ENCODE results near the gene LCE3D.
"Not testable (repeated sequence)": the region's sequence is repeated elsewhere in the genome, so short reads cannot be mapped to it uniquely, and the experiment has no call there.

LCE3D gene, protein sequence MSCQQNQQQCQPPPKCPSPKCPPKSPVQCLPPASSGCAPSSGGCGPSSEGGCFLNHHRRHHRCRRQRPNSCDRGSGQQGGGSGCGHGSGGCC

GRCh38 chr1:152580433-152580832 is at the start of gene LCE3D:
LCE3D (minus strand) TSS chr1:152580516; CDS start chr1:152579936, 580 bp downstream.
- DNase-seq, result no peak

- DNase-seq, result no peak
Observed at GRCh38 chr1:152626744-152627143, 46.4 kb upstream of the LCE3D start.

- DNase-seq, result no peak
Observed at GRCh38 chr1:152623203-152623844, 43.0 kb upstream of the LCE3D start.

GRCh38 chr1:152622803-152623202 is 42.5 kb upstream of the LCE3D start, which contains the start of gene LCE3A:
LCE3A (minus strand) TSS chr1:152623103; CDS start chr1:152623103, 0 bp downstream.
- DNase-seq, result no peak

DNA sequence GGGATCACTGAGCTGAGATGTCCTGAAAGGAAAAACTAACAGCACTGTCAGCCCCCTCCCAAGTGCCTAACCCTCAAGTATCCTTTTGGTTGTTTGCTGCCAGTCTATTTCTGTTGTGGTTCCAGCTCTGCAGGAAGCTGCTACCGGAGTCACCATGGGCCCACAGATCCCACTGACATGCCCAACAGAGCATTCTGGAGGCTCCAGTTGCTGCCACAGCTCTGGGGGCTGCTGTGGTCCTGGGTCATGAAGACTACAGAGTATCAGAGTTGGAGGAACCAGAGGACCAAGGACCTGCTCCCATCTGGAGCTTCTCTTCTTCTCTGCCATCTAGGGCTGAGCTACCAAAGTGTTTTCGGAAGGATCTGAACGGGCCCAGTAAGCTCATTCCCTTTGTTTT is 41.7 kb upstream of the LCE3D start:
- no peak for DNase-seq

DNA sequence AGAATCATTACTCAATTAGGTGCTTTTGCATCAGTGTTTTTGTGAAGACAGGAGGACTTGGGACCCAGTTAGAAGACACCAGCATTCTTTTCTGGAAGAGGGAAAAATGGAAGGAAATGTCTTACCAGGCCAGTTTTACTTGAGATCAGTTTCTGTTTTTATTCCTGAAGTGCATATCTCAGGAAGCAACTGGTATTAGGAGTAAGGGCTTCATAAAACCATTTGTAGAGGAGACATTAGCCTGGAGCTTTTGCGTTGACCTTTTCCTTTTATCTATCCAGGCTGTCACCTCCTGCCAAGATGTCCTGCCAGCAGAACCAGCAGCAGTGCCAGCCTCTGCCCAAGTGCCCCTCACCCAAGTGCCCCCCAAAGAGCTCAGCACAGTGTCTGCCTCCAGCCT is 33.2 kb upstream of the LCE3D start, which contains the start of gene LCE3B:
LCE3B (plus strand) TSS at position 301 of the 400 bp plus-strand sequence; CDS start at position 301, 0 bp downstream.
- DNase-seq, result no peak

- no peak for DNase-seq
Observed at GRCh38 chr1:152599934-152600333, 19.6 kb upstream of the LCE3D start, which contains the start of gene LCE3C. LCE3C (plus strand) TSS chr1:152600234; CDS start chr1:152600732, 498 bp downstream.

- DNase-seq, result no peak
Observed at GRCh38 chr1:152596986-152597385, 16.7 kb upstream of the LCE3D start.

DNA sequence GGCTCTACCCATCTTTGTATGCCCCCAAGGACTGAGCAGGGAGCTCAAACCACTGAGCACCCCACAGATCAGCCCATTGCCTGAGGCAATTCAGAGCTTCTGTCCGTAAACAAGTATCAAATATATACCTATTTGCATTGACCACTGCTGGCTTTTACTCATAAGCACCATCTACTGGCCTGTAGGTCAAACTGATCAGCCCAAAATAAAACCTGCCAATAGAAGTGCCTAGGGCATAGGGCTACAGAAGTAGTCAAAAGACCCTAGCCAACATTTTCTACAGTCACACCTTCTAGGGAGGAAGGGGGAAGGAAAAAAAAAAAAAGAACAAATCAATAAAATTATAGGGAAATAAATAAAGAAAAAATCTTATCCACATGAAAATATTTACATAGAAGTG is 5.3 kb upstream of the LCE3D start:
- no peak for DNase-seq

DNA sequence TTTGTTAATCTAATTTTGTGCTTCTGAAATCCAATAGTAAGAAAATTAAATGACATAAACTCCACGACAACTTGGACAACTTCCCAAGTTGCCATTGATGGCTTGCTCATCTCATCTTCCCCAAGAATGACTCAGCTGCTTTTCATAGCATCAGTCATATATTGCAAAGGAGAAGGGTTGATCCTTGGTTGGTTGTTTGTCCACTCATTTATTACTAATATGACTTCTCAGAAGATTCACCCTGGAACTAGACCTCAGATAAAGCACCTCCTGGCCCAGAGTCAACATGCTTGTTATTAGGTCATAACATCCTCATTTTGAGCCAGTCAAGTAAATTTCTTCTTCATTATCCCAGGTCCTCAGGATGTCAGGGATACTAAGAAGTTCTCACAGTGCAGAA is 2.3 kb upstream of the LCE3D start:
- no peak for DNase-seq

GRCh38 chr1:152579526-152579925 is 790 bp downstream of the LCE3D start:
- not testable (repeated sequence) for DNase-seq

DNA sequence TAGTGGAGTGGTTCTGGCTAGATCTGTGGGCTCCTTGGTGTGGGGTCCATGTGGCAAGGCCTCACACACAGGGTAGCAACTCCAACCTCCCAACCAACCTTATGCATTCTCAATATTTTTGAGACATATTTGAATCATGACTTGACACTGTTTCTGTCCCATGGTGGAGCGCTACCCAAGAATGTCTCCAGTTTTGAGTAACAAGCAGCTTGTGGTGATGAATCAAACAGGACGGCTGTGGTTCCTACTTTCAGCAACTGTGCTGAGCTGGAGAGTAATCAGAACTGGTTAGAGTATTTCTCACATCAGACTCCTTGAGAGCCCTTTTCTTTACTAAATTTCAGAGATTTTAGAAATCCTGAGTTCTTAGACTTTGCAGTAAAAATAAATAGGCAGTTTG is 3.1 kb downstream of the LCE3D start:
- no peak for DNase-seq

DNA sequence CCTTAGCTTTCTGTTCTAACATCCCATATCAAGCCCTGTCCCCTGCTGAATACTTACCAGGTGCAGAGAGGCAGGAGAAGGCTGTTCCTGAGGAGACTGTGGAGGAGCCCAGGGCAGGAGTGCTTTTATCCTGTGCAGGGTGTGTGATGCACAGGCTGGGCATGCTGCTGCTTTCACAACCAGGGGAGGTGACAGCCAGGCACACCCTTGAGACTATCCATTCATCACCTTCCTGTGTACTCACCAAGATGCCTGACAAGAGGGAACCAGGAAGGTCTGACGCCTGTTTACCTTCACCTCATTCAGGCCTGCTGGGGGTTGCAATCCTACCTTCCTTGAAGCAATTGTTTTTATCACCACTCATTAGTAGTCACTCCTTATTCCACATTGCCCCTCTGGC is 13.6 kb downstream of the LCE3D start, which contains the start of gene LCE3E:
LCE3E (minus strand) TSS at position 100 of the 400 bp plus-strand sequence. CDS start 572 bp downstream, outside the sequence.
- no peak for DNase-seq

DNA sequence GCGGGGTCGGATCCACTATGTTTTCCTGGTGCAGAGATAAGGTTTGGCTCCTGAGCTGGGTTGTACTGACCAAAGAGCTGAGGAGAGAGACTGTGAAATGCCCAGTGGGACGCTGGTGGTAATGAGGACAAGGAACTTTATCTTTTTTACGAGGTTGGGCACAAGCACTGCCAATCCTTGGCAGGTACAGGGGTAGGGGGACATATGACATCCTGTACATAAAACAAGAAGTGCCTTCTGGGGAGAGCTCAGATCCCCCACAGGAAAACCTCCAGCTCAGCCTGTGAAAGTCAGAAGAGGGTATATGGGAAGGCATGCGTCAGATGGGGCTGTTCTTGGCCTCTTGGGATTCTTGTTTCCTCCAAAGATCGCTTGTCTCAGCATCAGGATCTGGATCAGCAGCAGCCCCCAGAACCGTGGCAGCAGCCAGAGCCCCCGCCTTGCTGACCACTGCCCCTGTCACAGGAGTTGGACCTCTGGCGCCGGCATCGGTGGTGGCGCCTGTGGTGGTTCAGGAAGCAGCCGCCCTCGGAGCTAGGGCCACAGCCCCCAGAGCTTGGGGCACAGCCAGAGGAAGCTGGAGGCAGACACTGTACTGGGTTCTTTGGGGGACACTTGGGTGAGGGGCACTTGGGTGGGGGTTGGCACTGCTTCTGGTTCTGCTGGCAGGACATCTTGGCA is 14.6 kb downstream of the LCE3D start:
- DNase-seq, result no peak

DNA sequence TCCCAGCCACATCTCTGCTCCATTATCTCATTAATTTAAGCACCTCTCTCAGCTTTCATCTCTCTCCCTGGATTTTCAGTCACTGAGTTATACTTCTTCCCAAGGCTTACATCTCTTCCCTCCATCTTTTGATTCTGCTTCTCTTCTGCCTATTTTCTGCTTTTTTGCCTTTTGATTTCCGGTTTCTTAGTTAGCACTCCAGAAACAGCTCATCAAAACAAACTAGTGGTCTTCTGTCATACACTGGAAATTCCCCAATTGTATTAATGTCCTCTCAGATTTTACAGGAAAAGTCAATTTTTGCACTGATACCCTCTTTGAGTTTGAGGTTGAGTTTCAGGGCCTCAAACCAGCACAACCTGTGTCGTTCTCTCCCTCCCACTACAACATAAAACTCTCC is 15.2 kb downstream of the LCE3D start:
- no peak for DNase-seq

DNA sequence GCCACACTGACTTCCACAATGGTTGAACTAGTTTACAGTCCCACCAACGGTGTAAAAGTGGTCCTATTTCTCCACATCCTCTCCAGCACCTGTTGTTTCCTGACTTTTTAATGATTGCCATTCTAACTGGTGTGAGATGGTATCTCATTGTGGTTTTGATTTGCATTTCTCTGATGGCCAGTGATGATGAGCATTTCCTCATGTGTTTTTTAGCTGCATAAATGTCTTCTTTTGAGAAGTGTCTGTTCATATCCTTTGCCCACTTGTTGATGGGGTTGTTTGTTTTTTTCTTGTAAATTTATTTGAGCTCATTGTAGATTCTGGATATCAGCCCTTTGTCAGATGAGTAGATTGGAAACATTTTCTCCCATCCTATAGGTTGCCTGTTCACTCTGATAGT is 32.0 kb downstream of the LCE3D start:
- DNase-seq, result not testable (repeated sequence)

DNA sequence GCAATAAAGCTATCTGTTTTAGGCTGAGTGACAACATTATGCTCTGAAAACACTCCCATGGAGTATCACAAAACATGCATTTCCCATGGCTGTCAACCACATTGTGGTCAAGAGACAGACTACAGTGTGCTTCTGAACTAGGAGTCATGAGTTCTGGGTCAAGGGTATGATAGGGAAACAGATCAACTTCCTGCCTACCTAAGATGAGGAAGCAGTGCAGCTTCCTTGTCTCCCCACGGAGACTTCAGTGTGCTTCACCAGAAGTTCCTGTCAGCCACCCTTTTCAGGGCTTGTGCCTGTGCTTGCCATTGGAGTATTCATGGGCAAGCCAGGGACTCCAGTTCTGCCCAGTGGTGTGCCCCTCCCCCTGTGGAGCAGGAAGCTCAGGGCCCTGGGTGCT is 33.6 kb downstream of the LCE3D start:
- DNase-seq, result no peak

DNA sequence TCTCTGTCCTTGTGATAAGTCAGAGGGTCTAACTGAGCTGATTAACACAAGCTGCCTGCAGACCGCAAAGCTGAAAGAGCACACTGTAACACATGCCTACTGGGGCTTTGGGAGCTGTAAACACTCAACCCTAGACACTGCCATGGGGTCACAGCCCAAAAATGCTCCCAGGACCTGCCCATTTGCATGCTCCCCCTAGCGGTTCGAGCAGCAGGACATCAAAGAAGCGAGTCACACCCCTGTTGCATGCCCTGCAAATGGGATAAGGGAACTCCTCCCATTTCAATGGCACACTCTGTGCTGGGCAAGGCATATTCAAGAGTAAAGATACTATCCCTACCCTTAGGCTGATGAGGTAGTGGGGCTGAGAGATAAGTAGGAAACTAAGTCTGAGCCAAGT is 36.5 kb downstream of the LCE3D start:
- no peak for DNase-seq

- no peak for DNase-seq
Observed at GRCh38 chr1:152539901-152540300, 40.4 kb downstream of the LCE3D start.

GRCh38 chr1:152537496-152537895 is 42.8 kb downstream of the LCE3D start:
- DNase-seq, result no peak

GRCh38 chr1:152535774-152536173 is 44.5 kb downstream of the LCE3D start:
- no peak for DNase-seq

DNA sequence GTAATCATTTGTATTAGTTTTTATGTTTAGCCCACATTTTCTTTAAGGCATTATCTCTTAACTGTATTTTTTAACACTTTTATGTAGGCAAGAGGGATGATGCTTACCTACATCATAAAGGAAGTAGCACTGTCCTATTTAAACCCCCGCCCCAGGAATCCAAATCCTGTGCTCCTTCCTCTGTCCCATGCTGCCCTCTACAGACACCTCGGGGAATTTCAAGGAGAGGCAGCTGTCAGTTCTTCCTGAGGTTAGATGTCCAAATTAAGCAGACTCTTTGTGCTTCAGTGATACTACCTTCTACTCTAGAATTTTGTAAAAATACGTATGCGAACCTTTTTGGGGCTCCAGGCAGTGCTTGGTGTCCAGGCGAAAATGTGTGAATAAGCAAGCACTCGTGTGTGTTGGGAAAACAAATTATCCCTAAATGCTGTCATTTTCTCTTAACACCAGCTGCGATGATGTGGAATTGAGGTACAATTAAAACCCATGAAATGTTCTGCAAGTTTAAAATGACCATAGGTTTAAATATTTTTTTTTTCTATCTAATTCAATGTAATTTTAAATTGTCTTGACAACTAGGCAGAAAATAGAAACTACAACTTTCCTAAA is 46.9 kb downstream of the LCE3D start:
- peak; percentile 46 for DNase-seq
